ENCODE data around the gene GP9. TPM values are rescaled to one million over a fixed set of nuclear protein-coding genes. Genes with fewer than 3 reads are reported as not detected.

Gene GP9
- total RNA-seq, 2 experiments from 2014 or later = not detected

- ATAC-seq (peak; percentile 55), DNase-seq (no peak)
- ChIA-PET POLR2A (interaction anchor here (1.0 kb wide), 1 partner anchor 18 kb away, joined by 4 read pairs; no protein-coding TSS in a partner anchor), CTCF (interaction anchor here (1.2 kb wide), 1 partner anchor 19 kb away, joined by 3 read pairs; no protein-coding TSS in a partner anchor)
- Mint-ChIP-seq H3K4me1 (ENCODE audit: low read depth) (peaks cover 12% of the 10 kb centered on the region), H3K27ac (no peak overlapping the region), H3K27me3 (no peaks in the 10 kb centered on the region), H3K9me3 (no peaks in the 10 kb centered on the region), H3K4me3 (no peak overlapping the region), H3K36me3 (ENCODE audit: low read depth) (no peaks in the 10 kb centered on the region)
- intact Hi-C loops (cut with micrococcal nuclease) = no loop called here
- TF ChIP-seq CTCF (IDR thresholded peaks at IDR 0.05) = no peak
Observed at GRCh38 chr3:129034642-129035041, 25.9 kb upstream of the GP9 start.

GRCh38 chr3:129035360-129036221 lies 25.0 kb upstream of the GP9 start:
- H3K4me3 Mint-ChIP-seq = no peak overlapping the region
- CTCF ChIA-PET = interaction anchor here (0.7 to 4.1 kb wide), 5 partner anchors 8 to 65 kb away, joined by 3 to 17 read pairs (median 10); no protein-coding TSS in a partner anchor
- H3K9me3 Mint-ChIP-seq = no peaks in the 10 kb centered on the region
- no peak for TF ChIP-seq CTCF (IDR thresholded peaks at IDR 0.05)
- intact Hi-C loops (cut with micrococcal nuclease) = no loop called here
- H3K27me3 Mint-ChIP-seq = peaks cover 4% of the 10 kb centered on the region
- no peak overlapping the region for H3K27ac Mint-ChIP-seq
- H3K4me1 Mint-ChIP-seq (ENCODE audit: low read depth) = peaks cover 15% of the 10 kb centered on the region
- no peak for DNase-seq
- peak; percentile 32 for ATAC-seq
- POLR2A ChIA-PET = interaction anchor here (1.0 kb wide), 1 partner anchor 19 kb away, joined by 4 read pairs; no protein-coding TSS in a partner anchor
- no peaks in the 10 kb centered on the region for H3K36me3 Mint-ChIP-seq (ENCODE audit: low read depth)

GRCh38 chr3:129036222-129037092 lies 24.1 kb upstream of the GP9 start:
- H3K9me3 Mint-ChIP-seq = no peaks in the 10 kb centered on the region
- no peak overlapping the region for H3K27ac Mint-ChIP-seq
- no peaks in the 10 kb centered on the region for H3K36me3 Mint-ChIP-seq (ENCODE audit: low read depth)
- ChIA-PET POLR2A (interaction anchor here (0.8 to 1.9 kb wide), 2 partner anchors 10 kb away, joined by 3 to 7 read pairs; no protein-coding TSS in a partner anchor), CTCF (interaction anchor here (0.7 to 4.1 kb wide), 8 partner anchors 9 to 209 kb away, joined by 3 to 17 read pairs (median 6); no protein-coding TSS in a partner anchor)
- ATAC-seq (no peak), DNase-seq (no peak)
- no peak for TF ChIP-seq CTCF (IDR thresholded peaks at IDR 0.05)
- intact Hi-C loops (cut with micrococcal nuclease) = no loop called here
- peaks cover 15% of the 10 kb centered on the region for H3K4me1 Mint-ChIP-seq (ENCODE audit: low read depth)
- H3K4me3 Mint-ChIP-seq = no peak overlapping the region
- H3K27me3 Mint-ChIP-seq = peaks cover 4% of the 10 kb centered on the region

GRCh38 chr3:129037093-129037419 lies 23.5 kb upstream of the GP9 start:
- intact Hi-C loops (cut with micrococcal nuclease) = no loop called here
- Mint-ChIP-seq H3K4me1 (ENCODE audit: low read depth) (peaks cover 15% of the 10 kb centered on the region), H3K4me3 (no peak overlapping the region), H3K27me3 (peaks cover 4% of the 10 kb centered on the region), H3K9me3 (no peaks in the 10 kb centered on the region), H3K27ac (no peak overlapping the region), H3K36me3 (ENCODE audit: low read depth) (no peaks in the 10 kb centered on the region)
- POLR2A ChIA-PET = interaction anchor here (0.8 to 1.9 kb wide), 2 partner anchors 9 to 10 kb away, joined by 3 to 7 read pairs; no protein-coding TSS in a partner anchor
- CTCF ChIA-PET = interaction anchor here (1.1 to 4.1 kb wide), 6 partner anchors 9 to 208 kb away, joined by 3 to 17 read pairs (median 8); no protein-coding TSS in a partner anchor
- TF ChIP-seq CTCF (IDR thresholded peaks at IDR 0.05) = no peak
- ATAC-seq (no peak), DNase-seq (no peak)
